Loucy (cell line): ENCODE results near the gene INO80B.
A peak's percentile ranks its signal among the peaks of the same experiment; 100 is the strongest.
"Not testable (repeated sequence)": the region's sequence is repeated elsewhere in the genome, so short reads cannot be mapped to it uniquely, and the experiment has no call there.

ENCODE experiments used
- H2AFZ ChIP-seq: fragments of 200-600 bp; sonication (generic); 2 replicates; pipeline ENCODE4 v1.6.0; 2016; ENCODE audit warnings: antibody characterized with exemption, mild to moderate bottlenecking, low read length, moderate library complexity
- H3F3A ChIP-seq: fragments of 200-600 bp; 2 replicates; pipeline ENCODE4 v1.6.0; 2016; ENCODE audit warnings: antibody characterized with exemption, low read depth, mild to moderate bottlenecking
- H3K27me3 ChIP-seq: fragments of 200-600 bp; sonication (generic); 2 replicates; pipeline ENCODE4 v1.6.1; 2014; ENCODE audit warnings: low read length, mild to moderate bottlenecking; ENCODE audit not compliant: insufficient read depth, poor library complexity, severe bottlenecking
- H3K36me3 ChIP-seq: fragments of 200-600 bp; sonication (generic); 2 replicates; pipeline ENCODE4 v1.6.1; 2016; ENCODE audit warnings: low read length; ENCODE audit not compliant: insufficient read depth
- H3K4me1 ChIP-seq: fragments of 200-600 bp; sonication (generic); 2 replicates; pipeline ENCODE4 v1.5.1; 2014; ENCODE audit warnings: low read length, mild to moderate bottlenecking; ENCODE audit not compliant: insufficient read depth, poor library complexity, severe bottlenecking
- H3K4me2 ChIP-seq: fragments of 200-600 bp; sonication (generic); 2 replicates; pipeline ENCODE4 v1.6.0; 2014; ENCODE audit warnings: antibody characterized with exemption, low read length, low read depth, mild to moderate bottlenecking; ENCODE audit not compliant: poor library complexity, severe bottlenecking
- H3K4me3 ChIP-seq: fragments of 200-600 bp; sonication (generic); 2 replicates; pipeline ENCODE4 v1.5.1; 2014; ENCODE audit warnings: low read length, mild to moderate bottlenecking, mixed read lengths; ENCODE audit not compliant: poor library complexity, severe bottlenecking
- H3K79me2 ChIP-seq: fragments of 200-600 bp; sonication (generic); 2 replicates; pipeline ENCODE4 v1.6.1; 2014; ENCODE audit warnings: low read length; ENCODE audit not compliant: insufficient read depth
- H3K9ac ChIP-seq: fragments of 200-600 bp; sonication (generic); 2 replicates; pipeline ENCODE4 v1.6.0; 2014; ENCODE audit warnings: mild to moderate bottlenecking, low read depth, low read length, moderate library complexity; ENCODE audit not compliant: poor library complexity, severe bottlenecking
- H3K9me2 ChIP-seq: fragments of 200-600 bp; sonication (generic); replicated peaks from 2 replicates; pipeline ENCODE4 v1.6.1; 2016; ENCODE audit warnings: low read depth, low read length, mixed read lengths
- H3K9me3 ChIP-seq: fragments of 200-600 bp; sonication (generic); 2 replicates; pipeline ENCODE4 v1.6.1; 2014; ENCODE audit warnings: mild to moderate bottlenecking, antibody characterized with exemption, low read length, low read depth; ENCODE audit not compliant: insufficient read depth
- H4K20me1 ChIP-seq: fragments of 200-600 bp; sonication (generic); 2 replicates; pipeline ENCODE4 v1.6.0; 2014; ENCODE audit warnings: antibody characterized with exemption, low read length, mild to moderate bottlenecking; ENCODE audit not compliant: insufficient read depth, poor library complexity, severe bottlenecking
- CTCF ChIP-seq: fragments of 200-600 bp; sonication (generic); conservative IDR thresholded peaks from 2 replicates; pipeline ENCODE4 v1.5.1; 2014; ENCODE audit warnings: mild to moderate bottlenecking, antibody characterized with exemption, low read length
- EZH2phosphoT487 ChIP-seq: fragments of 200-600 bp; IDR thresholded peaks from 2 replicates; pipeline ENCODE4 v1.6.1; 2018; ENCODE audit warnings: antibody characterized with exemption, mild to moderate bottlenecking, moderate library complexity, borderline replicate concordance

Gene INO80B

DNA sequence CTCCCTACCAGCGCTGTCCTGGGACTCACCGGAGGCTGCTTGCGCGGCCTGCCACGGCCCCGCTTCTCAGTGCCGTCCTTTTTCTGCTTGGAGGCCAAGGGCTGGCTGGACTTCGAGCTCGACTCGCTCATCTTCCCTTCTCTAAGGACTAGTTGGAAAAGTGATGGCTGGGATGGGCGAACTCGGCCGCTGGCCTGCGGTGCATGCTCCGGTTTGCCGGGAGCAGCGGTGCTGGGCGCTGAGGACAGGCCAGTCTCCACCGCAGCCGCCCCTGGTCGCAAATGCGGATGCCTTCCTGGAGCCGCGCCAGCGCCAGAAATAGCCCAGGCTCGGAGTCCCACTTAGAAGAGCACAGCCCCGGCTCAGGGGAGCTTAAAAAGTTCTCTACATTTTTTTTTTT, 36.6 kb upstream of the INO80B start:
- Histone ChIP-seq H3K4me1 (peaks cover 22% of the 10 kb centered on the region), H3K36me3 (no peaks in the 10 kb centered on the region), H3K4me3 (no peak overlapping the region), H3K4me2 (no peak overlapping the region), H3K9me2 (no peaks in the 10 kb centered on the region), H3K27me3 (no peaks in the 10 kb centered on the region), H3K9ac (no peak overlapping the region), H4K20me1 (no peaks in the 10 kb centered on the region), H3K79me2 (peaks cover 11% of the 10 kb centered on the region; the same call in 1 of the 2 replicates), H3F3A (no peaks in the 10 kb centered on the region), H2AFZ (no peak overlapping the region), H3K9me3 (no peaks in the 10 kb centered on the region)
- TF ChIP-seq EZH2phosphoT487 (no peak), CTCF (no peak)

GRCh38 chr2:74419345-74419744, 35.5 kb upstream of the INO80B start:
- H3K4me2 ChIP-seq = no peak overlapping the region
- H3K9me3 ChIP-seq = no peaks in the 10 kb centered on the region
- no peaks in the 10 kb centered on the region for H3K27me3 ChIP-seq
- H2AFZ ChIP-seq = no peak overlapping the region
- no peak for TF ChIP-seq CTCF
- no peak for TF ChIP-seq EZH2phosphoT487
- no peak overlapping the region for H3K4me3 ChIP-seq
- no peak overlapping the region for H3K9ac ChIP-seq
- H3K9me2 ChIP-seq = no peaks in the 10 kb centered on the region
- no peaks in the 10 kb centered on the region for H3K36me3 ChIP-seq
- no peaks in the 10 kb centered on the region for H4K20me1 ChIP-seq
- H3K79me2 ChIP-seq = peaks cover 14% of the 10 kb centered on the region; the same call in 1 of the 2 replicates
- H3F3A ChIP-seq = no peaks in the 10 kb centered on the region
- H3K4me1 ChIP-seq = peaks cover 22% of the 10 kb centered on the region

DNA sequence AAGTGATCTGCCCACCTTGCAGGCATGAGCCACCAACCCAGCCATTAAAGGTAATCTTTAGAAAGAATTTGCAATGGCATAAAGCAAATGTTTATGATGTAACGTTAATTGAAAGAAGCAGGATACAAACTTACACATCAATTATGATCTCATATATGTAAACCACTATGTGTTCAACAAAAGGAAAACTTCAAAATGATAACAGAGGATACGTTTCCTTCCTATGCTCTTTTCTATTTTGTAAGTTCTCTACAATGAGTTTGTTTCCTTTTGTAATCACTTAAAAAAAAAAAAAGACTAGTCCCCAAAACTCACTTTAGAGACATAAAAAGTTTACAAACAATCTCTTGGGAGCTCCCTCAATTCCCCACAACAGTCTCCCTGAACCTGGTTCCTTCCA, 34.9 kb upstream of the INO80B start:
- Histone ChIP-seq H3F3A (no peaks in the 10 kb centered on the region), H3K4me3 (no peak overlapping the region), H3K9me2 (no peaks in the 10 kb centered on the region), H2AFZ (no peak overlapping the region), H3K9me3 (no peaks in the 10 kb centered on the region), H3K4me2 (peak overlapping the region; percentile 94), H3K27me3 (no peaks in the 10 kb centered on the region), H3K79me2 (peaks cover 14% of the 10 kb centered on the region; the same call in 1 of the 2 replicates), H3K36me3 (peaks cover 2% of the 10 kb centered on the region; the same call in 1 of the 2 replicates), H3K9ac (no peak overlapping the region), H3K4me1 (peaks cover 22% of the 10 kb centered on the region), H4K20me1 (no peaks in the 10 kb centered on the region)
- no peak for TF ChIP-seq EZH2phosphoT487
- TF ChIP-seq CTCF = no peak

GRCh38 chr2:74420443-74421103, 34.3 kb upstream of the INO80B start:
- not testable (repeated sequence) for H3F3A ChIP-seq, H3K36me3 ChIP-seq, H3K9me3 ChIP-seq, H3K9me2 ChIP-seq, H3K27me3 ChIP-seq, H4K20me1 ChIP-seq
- H3K79me2 ChIP-seq = peaks cover 14% of the 10 kb centered on the region; the same call in 1 of the 2 replicates
- H3K4me1 ChIP-seq = peaks cover 22% of the 10 kb centered on the region
- peak overlapping the region; percentile 80 for H3K9ac ChIP-seq
- H3K4me3 ChIP-seq = peak overlapping the region; percentile 99
- 0 out of 2 replicates have a peak overlapping the region, but pooled peaks have one; percentile 99 for H2AFZ ChIP-seq
- peak overlapping the region; percentile 94 for H3K4me2 ChIP-seq
